Common myeloid progenitor, CD34-positive (primary cell): ENCODE measurements around the gene ENTPD2.

ENCODE experiments used
- CTCF ChIA-PET: fragments of 350-600 bp; sonication (Branson Sonifier 250); formaldehyde crosslinking; loops from one replicate; lab custom pipeline; 2021; ENCODE audit warnings: antibody characterized with exemption; lab: Charles Lee
- POLR2A ChIA-PET: fragments of 350-600 bp; sonication (Branson Sonifier 250); formaldehyde crosslinking; loops from one replicate; lab custom pipeline; 2021; ENCODE audit warnings: antibody characterized with exemption; lab: Charles Lee
- DNase-seq, 3 donors: peaks; one replicate each; pipeline versions ENCODE4 v3.0.0 to v3.0.0-alpha.2; 2013
- H3K27ac ChIP-seq, 2 experiments: 1 replicate in 1 of 2; 2 replicates in 1 of 2; pipeline ENCODE4 v1.7.0; 2013; ENCODE audit warnings: inconsistent platforms in 2 of 2, low read length in 2 of 2, mild to moderate bottlenecking in 2 of 2, low read depth in 1 of 2, moderate library complexity in 1 of 2; ENCODE audit not compliant: severe bottlenecking in 2 of 2, insufficient read depth in 1 of 2, poor library complexity in 1 of 2
- H3K27me3 ChIP-seq, 5 experiments: replicated peaks in 2 of 5; 1 replicate in 3 of 5; 2 replicates in 2 of 5; pipeline versions ENCODE4 v1.6.1 to v1.7.0; 2013; ENCODE audit warnings: low read length in 4 of 5, mild to moderate bottlenecking in 2 of 5, moderate library complexity in 2 of 5, inconsistent platforms in 1 of 5; ENCODE audit not compliant: insufficient read depth in 5 of 5, control insufficient read depth in 4 of 5
- H3K36me3 ChIP-seq, 4 experiments: 1 replicate in 2 of 4; 2 replicates in 2 of 4; pipeline versions ENCODE4 v1.6.1 to v1.7.0; 2013; ENCODE audit warnings: low read length in 3 of 4, control low read depth in 1 of 4, mild to moderate bottlenecking in 1 of 4; ENCODE audit not compliant: control insufficient read depth in 4 of 4, insufficient read depth in 4 of 4
- H3K4me1 ChIP-seq, 4 experiments: 1 replicate in 3 of 4; 2 replicates in 1 of 4; pipeline versions ENCODE4 v1.6.1 to v1.7.1; 2013; ENCODE audit warnings: low read length in 3 of 4, mild to moderate bottlenecking in 3 of 4, control low read depth in 1 of 4, inconsistent platforms in 1 of 4, moderate library complexity in 1 of 4; ENCODE audit not compliant: control insufficient read depth in 4 of 4, insufficient read depth in 4 of 4; ENCODE audit errors: control extremely low read depth in 1 of 4
- H3K4me3 ChIP-seq, 7 experiments: 1 replicate in 4 of 7; 2 replicates in 3 of 7; pipeline versions ENCODE4 v1.5.1 to v1.7.0; 2013; ENCODE audit warnings: mild to moderate bottlenecking in 7 of 7, low read length in 6 of 7, moderate library complexity in 6 of 7, inconsistent platforms in 2 of 7, low read depth in 2 of 7, control low read depth in 1 of 7; ENCODE audit not compliant: insufficient read depth in 4 of 7, control insufficient read depth in 1 of 7; ENCODE audit errors: extremely low read depth in 1 of 7
- H3K9me3 ChIP-seq, 5 experiments: 1 replicate in 4 of 5; 2 replicates in 1 of 5; pipeline versions ENCODE4 v1.6.1 to v1.7.1; 2013; ENCODE audit warnings: low read length in 4 of 5, mild to moderate bottlenecking in 2 of 5, inconsistent platforms in 1 of 5, low read depth in 1 of 5, moderate library complexity in 1 of 5; ENCODE audit not compliant: control insufficient read depth in 4 of 5, insufficient read depth in 2 of 5; ENCODE audit errors: control extremely low read depth in 1 of 5
- WGBS: methylation state at CpG from one replicate; pipeline ENCODE4 v1.1.5; 2013; ENCODE audit not compliant: insufficient coverage; 5-methylcytosine and 5-hydroxymethylcytosine counted together

Gene ENTPD2

GRCh38 chr9:137015976-137016375 lies 37.9 kb downstream of the ENTPD2 start:
- 98% methylated on average over 20 of the region's 21 CpGs for WGBS
- Histone ChIP-seq H3K4me1 (peaks cover 0 to 3% (median 0%) of the 10 kb centered on the region in 4 experiments), H3K27ac (no peak overlapping the region), H3K4me3 (no peak overlapping the region), H3K27me3 (no peaks in the 10 kb centered on the region), H3K36me3 (peaks cover 2 to 91% (median 51%) of the 10 kb centered on the region in 4 experiments), H3K9me3 (no peaks in the 10 kb centered on the region)
- DNase-seq: no peak
- ChIA-PET CTCF (no interaction called here), POLR2A (no interaction called here)

GRCh38 chr9:137015540-137015930 lies 38.3 kb downstream of the ENTPD2 start:
- POLR2A ChIA-PET: no interaction called here
- WGBS: 99% methylated on average over 24 of the region's 25 CpGs
- Histone ChIP-seq H3K9me3 (no peaks in the 10 kb centered on the region), H3K27me3 (no peaks in the 10 kb centered on the region), H3K27ac (no peak overlapping the region), H3K4me1 (peaks cover 0 to 3% (median 0%) of the 10 kb centered on the region in 4 experiments), H3K36me3 (peaks cover 2 to 88% (median 50%) of the 10 kb centered on the region in 4 experiments), H3K4me3 (no peak overlapping the region)
- no peak for DNase-seq
- CTCF ChIA-PET: interaction anchor here (1.1 kb wide), 1 partner anchor 67 kb away, joined by 3 read pairs; no protein-coding TSS in a partner anchor

GRCh38 chr9:137014776-137015539 lies 38.9 kb downstream of the ENTPD2 start:
- no peak for DNase-seq
- ChIA-PET POLR2A (no interaction called here), CTCF (interaction anchor here (1.1 to 2.0 kb wide), 3 partner anchors 9 to 67 kb away, joined by 3 to 7 read pairs (median 3); no protein-coding TSS in a partner anchor)
- no peaks in the 10 kb centered on the region for H3K27me3 ChIP-seq
- H3K4me3 ChIP-seq: no peak overlapping the region
- no peak overlapping the region for H3K27ac ChIP-seq
- peaks cover 0 to 3% (median 0%) of the 10 kb centered on the region in 4 experiments for H3K4me1 ChIP-seq
- peaks cover 2 to 86% (median 49%) of the 10 kb centered on the region in 4 experiments for H3K36me3 ChIP-seq
- 97% methylated on average over 36 of the region's 36 CpGs for WGBS
- H3K9me3 ChIP-seq: no peaks in the 10 kb centered on the region

GRCh38 chr9:137014166-137014565 lies 39.7 kb downstream of the ENTPD2 start:
- POLR2A ChIA-PET: no interaction called here
- no peak for DNase-seq
- H3K4me3 ChIP-seq: no peak overlapping the region
- no peaks in the 10 kb centered on the region for H3K27me3 ChIP-seq
- peaks cover 2 to 84% (median 49%) of the 10 kb centered on the region in 4 experiments for H3K36me3 ChIP-seq
- no peak overlapping the region for H3K27ac ChIP-seq
- CTCF ChIA-PET: interaction anchor here (1.4 to 2.0 kb wide), 2 partner anchors 8 to 15 kb away, joined by 3 to 7 read pairs; no protein-coding TSS in a partner anchor
- no peaks in the 10 kb centered on the region for H3K9me3 ChIP-seq
- H3K4me1 ChIP-seq: peaks cover 0 to 3% (median 0%) of the 10 kb centered on the region in 4 experiments
- WGBS: 93% methylated on average over 23 of the region's 23 CpGs

GRCh38 chr9:137013571-137013940 lies 40.3 kb downstream of the ENTPD2 start:
- ChIA-PET CTCF (interaction anchor here (2.0 kb wide), 1 partner anchor 16 kb away, joined by 7 read pairs; no protein-coding TSS in a partner anchor), POLR2A (no interaction called here)
- no peaks in the 10 kb centered on the region for H3K9me3 ChIP-seq
- no peak overlapping the region for H3K27ac ChIP-seq
- no peak for DNase-seq
- H3K27me3 ChIP-seq: no peaks in the 10 kb centered on the region
- H3K4me1 ChIP-seq: peaks cover 0 to under 1% (median 0%) of the 10 kb centered on the region in 4 experiments
- 98% methylated on average over 9 of the region's 20 CpGs for whole genome bisulfite sequencing
- H3K4me3 ChIP-seq: no peak overlapping the region
- H3K36me3 ChIP-seq: peaks cover 2 to 79% (median 43%) of the 10 kb centered on the region in 4 experiments

- POLR2A ChIA-PET: no interaction called here
- no peak overlapping the region for H3K4me3 ChIP-seq
These were observed 40.9 kb downstream of the ENTPD2 start for GRCh38 chr9:137012694-137013570.

More at GRCh38 chr9:137012694-137013570, 40.9 kb downstream of the ENTPD2 start:
- no peak for DNase-seq
- Histone ChIP-seq H3K36me3 (peaks cover 2 to 84% (median 44%) of the 10 kb centered on the region in 4 experiments), H3K4me1 (no peaks in the 10 kb centered on the region), H3K9me3 (no peaks in the 10 kb centered on the region), H3K27me3 (no peaks in the 10 kb centered on the region), H3K27ac (no peak overlapping the region)
- CTCF ChIA-PET: interaction anchor here (2.0 kb wide), 1 partner anchor 17 kb away, joined by 7 read pairs; no protein-coding TSS in a partner anchor
- WGBS: 93% methylated on average over 50 of the region's 67 CpGs
